HG02870 (cell line): ENCODE measurements around the gene ANTXRL.
"Not testable (repeated sequence)": the region's sequence is repeated elsewhere in the genome, so short reads cannot be mapped to it uniquely, and the experiment has no call there.

ENCODE experiments used
- ATAC-seq: cut with Tn5 transposase; IDR thresholded peaks from one replicate; pipeline ENCODE4 v1.9.1; 2021; ENCODE audit warnings: mild to moderate bottlenecking, moderate library complexity; ENCODE audit not compliant: unreplicated experiment

The ANTXRL gene

GRCh38 chr10:46272863-46273415 is 13.9 kb upstream of the ANTXRL start:
- ATAC-seq = no peak

GRCh38 chr10:46273506-46274477 is 13.0 kb upstream of the ANTXRL start:
- ATAC-seq = no peak

GRCh38 chr10:46277840-46278239 is 9.0 kb upstream of the ANTXRL start:
- no peak for ATAC-seq

- ATAC-seq = not testable (repeated sequence)
These were observed 4.4 kb upstream of the ANTXRL start for GRCh38 chr10:46282421-46282831.

GRCh38 chr10:46282842-46283574 is 3.8 kb upstream of the ANTXRL start:
- ATAC-seq = no peak

GRCh38 chr10:46283580-46284285 is 3.1 kb upstream of the ANTXRL start:
- no peak for ATAC-seq

- ATAC-seq = peak; percentile 85
These were observed 2.2 kb upstream of the ANTXRL start for GRCh38 chr10:46284286-46285229.

- ATAC-seq = peak; percentile 23
These were observed 1.5 kb upstream of the ANTXRL start for GRCh38 chr10:46285300-46285699.

GRCh38 chr10:46285966-46286620 is 704 bp upstream of the ANTXRL start:
- no peak for ATAC-seq

GRCh38 chr10:46287846-46288477 is 1.2 kb downstream of the ANTXRL start:
- ATAC-seq = no peak

GRCh38 chr10:46288601-46289206 is 1.9 kb downstream of the ANTXRL start:
- ATAC-seq = no peak

- no peak for ATAC-seq
These were observed 2.5 kb downstream of the ANTXRL start for GRCh38 chr10:46289209-46289810.

- no peak for ATAC-seq
These were observed 3.5 kb downstream of the ANTXRL start for GRCh38 chr10:46290101-46290886.

- ATAC-seq = no peak
These were observed 5.2 kb downstream of the ANTXRL start for GRCh38 chr10:46291817-46292572.

- no peak for ATAC-seq
These were observed 5.8 kb downstream of the ANTXRL start for GRCh38 chr10:46292573-46293023.

- ATAC-seq = no peak
These were observed 6.4 kb downstream of the ANTXRL start for GRCh38 chr10:46293228-46293627.
